SK-MEL-5 (cell line): ENCODE measurements around the gene DLGAP4. TPM values are rescaled to one million over a fixed set of nuclear protein-coding genes. Genes with fewer than 3 reads are reported as not detected.

Source experiments
- DNase-seq: peaks from one replicate; pipeline ENCODE4 v3.0.0-alpha.2; 2016; ENCODE audit warnings: low read depth, low spot score
- in situ Hi-C: cut with HindIII; loops from 2 replicates; pipeline ENCODE4 v1.10.0; 2016; ENCODE audit warnings: low sequenced_read_pairs, high pct_unique_total_duplicates, low pct_unique_long_range_greater_than_20kb
- total RNA-seq: library from RNA; depleted of rRNA; stranded (reverse); fragments of >200 nt; shearing (Covaris generic); gene quantifications from 2 replicates; pipeline ENCODE4 v1.2.3, GENCODE V29; 2014

Gene DLGAP4
- total RNA-seq, 1 experiment from 2014 or later: 14.2 TPM

DNA sequence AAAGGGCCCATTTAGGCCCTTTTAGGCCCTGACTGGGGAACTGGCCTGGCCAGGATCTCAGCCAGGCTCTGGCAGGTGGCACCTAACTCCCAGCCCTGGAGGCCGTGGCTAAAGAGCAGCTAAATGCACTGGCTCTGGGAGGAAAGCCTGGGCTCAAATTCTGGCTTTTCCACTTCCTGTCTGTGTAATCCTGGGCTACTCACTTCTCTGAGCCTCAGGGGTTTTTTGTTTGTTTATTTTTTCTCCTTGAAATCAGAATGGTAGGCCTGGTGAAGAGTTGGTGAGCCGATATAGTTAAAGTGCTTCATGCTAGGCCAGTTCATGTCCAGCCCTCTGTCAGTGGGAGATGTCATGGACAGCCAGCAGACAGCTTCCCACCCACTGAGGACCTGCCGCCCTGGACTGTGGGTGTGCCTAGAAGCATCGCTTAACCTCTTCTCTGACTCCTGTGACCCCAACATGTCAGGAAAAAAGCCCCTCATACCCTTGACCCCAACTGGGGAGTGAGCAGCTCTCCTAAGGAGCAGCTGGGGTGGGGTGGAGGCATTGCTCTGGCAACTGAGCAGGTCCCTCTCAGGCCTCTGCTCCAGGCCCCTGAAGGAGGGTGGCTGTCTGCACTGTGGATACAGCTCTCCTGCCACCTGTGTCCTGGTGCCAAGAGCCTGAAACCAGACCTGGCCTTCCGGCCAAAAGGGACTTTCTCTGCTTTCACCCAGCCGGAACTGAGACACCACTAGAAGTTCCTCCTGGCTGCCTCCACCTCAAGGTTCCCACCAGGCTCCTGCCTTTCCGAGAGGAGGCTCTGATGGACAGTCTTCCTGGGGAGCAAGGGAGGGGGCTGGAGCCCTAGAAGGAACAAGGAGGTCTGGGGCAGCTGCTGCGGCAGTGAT lies 178.0 kb downstream of the DLGAP4 start:
- peak; percentile 35 for DNase-seq
- in situ Hi-C loops: no loop called here

DNA sequence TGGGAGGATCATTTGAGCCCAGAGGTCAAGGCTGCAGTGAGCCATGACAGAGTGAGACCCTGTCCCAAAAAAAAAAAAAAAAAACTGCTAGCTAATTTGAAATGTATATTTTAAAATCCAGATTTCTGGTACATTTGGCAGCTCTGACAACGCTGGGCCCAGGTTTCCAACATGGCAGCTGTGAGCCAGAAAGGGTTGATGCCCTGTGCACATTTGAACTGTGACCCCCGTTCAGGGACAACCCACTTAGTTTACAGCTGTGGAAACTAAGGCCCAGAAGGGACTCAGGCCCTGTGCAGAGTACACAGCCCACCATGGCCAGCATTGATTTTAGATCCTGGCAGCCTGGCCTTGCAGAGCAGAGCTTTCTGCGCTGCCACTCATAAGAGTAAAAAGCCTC lies 179.1 kb downstream of the DLGAP4 start:
- in situ Hi-C loops: no loop called here
- no peak for DNase-seq

DNA sequence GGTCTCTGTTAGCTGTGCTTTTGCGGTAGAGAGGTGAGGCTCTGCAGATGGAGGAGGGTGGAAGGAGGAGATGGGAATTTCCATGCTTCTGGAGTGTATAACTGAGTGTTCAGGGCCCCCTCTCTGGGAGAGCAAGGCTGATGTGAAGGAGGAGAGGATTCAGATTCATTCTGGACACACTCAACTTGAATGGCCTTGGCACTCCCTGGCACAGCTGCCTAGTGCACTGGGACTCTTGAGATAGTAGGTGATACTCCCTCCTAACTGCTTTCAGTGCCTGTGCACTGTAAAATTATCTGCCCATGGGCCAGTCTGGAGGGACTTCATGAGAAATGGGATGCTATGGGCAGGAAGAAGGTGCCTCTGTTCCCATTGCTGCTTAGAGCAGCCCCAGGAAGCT lies 180.9 kb downstream of the DLGAP4 start:
- in situ Hi-C loops: no loop called here
- no peak for DNase-seq

DNA sequence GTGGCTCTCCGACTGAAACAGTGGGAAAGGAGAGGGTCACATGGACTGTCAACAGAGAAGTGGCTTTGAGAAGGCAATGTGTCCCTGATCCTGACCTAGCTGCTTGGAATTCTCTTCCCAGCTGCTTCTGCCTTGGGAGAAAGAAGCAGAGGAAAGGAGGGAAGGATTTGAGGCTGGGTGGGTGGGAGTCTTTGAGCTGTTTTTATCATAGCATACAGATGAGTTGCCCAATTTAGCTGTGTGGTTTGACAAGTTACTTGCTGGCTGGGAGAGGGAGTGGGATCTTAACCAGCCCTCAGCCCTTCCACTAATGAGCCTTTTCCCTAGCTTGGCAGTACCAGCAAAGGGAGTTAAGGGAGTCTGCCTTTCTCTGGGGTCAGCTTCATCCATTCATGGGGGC lies 184.1 kb downstream of the DLGAP4 start:
- in situ Hi-C loops: no loop called here

DNA sequence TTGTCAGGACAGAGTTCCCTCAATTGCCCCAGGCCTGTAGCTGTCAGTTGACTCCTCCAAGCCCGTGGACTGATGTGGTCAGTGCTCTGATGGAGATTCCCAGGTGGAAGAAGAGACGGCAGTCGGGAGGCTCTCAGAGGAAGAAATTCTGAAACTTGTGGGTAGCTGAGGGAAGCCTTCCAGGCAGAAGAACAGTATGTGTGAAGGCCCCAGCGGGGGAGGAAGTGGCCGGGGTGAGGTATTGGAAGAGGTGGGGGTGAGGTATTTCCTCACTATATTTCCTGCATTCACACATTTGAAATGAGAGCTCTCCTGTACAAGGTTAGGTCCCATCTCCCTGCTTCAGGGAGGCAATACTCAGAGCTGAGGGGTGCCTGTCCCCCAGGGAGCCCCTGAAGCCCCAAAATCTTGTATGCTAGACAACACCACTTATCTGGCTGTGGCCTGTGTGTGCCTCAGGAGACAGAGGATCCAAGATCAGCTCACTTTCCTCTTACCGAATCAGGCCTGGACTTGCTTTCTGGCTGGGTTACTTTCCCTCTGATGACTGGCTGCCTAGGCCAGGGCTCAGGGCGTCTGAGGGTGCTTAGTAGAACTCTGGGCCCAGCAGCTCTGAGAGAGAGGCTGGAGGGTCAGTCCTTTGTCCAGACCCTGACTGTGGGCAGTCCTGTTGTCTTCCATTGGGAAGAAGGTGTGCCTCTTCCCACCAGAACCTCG lies 185.9 kb downstream of the DLGAP4 start:
- DNase-seq: no peak

More for the DNA sequence above, 184.1 kb downstream of the DLGAP4 start:
- DNase-seq: no peak

DNA sequence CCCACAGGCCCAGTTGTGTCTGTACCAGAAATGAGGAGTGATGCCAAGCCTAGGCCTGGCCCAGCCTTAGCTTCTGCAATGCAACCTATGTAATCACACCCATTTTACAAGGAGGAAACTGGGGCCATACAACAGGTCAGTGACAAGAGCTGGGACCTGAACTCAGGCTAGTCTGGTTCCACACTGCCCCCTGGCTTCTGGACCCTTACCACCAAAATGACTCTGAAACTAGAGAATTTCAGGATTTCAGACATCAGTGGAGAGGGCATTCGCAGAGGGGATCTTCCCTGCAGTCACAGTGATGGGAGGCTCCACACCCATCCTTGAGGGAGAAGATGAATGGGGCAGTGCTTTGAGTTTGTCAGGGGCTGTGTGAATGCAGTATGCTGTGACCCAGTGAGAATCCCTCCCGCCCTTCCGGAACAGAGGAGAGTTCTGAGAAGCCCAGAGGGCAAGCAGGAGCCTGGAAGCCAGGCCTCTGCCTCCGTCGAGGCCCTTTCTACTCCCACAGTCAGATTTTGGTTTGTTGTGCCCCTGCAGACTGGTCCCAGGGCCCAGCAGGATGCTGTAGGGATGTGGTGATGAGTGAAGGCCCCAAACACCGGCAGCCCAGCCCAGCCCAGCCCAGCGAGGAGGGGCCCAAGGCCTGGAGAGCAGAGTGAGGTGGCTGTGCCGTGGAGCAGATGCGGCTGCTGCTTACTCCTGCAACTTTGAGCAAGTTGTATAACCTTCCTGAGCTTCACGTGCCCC lies 187.1 kb downstream of the DLGAP4 start:
- peak; percentile 56 for DNase-seq
- in situ Hi-C loops: no loop called here

More for the DNA sequence above, 185.9 kb downstream of the DLGAP4 start:
- in situ Hi-C loops: no loop called here

DNA sequence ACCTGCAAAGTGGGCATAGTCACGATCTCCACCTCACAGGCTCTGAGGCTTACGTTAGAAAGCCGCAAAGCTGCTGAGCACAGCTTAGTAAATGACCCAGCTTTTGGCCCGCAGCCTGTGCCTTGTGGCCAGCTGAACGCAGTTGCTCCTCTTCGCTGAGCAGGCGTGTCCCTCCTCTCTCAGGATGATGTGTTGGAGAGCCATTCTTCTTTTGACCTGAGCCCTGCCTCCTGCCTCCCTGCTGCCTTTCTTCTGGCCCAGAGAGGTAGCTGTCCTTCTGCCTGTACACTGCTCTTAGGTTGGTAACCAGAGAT lies 187.6 kb downstream of the DLGAP4 start:
- no peak for DNase-seq
- in situ Hi-C loops: no loop called here

DNA sequence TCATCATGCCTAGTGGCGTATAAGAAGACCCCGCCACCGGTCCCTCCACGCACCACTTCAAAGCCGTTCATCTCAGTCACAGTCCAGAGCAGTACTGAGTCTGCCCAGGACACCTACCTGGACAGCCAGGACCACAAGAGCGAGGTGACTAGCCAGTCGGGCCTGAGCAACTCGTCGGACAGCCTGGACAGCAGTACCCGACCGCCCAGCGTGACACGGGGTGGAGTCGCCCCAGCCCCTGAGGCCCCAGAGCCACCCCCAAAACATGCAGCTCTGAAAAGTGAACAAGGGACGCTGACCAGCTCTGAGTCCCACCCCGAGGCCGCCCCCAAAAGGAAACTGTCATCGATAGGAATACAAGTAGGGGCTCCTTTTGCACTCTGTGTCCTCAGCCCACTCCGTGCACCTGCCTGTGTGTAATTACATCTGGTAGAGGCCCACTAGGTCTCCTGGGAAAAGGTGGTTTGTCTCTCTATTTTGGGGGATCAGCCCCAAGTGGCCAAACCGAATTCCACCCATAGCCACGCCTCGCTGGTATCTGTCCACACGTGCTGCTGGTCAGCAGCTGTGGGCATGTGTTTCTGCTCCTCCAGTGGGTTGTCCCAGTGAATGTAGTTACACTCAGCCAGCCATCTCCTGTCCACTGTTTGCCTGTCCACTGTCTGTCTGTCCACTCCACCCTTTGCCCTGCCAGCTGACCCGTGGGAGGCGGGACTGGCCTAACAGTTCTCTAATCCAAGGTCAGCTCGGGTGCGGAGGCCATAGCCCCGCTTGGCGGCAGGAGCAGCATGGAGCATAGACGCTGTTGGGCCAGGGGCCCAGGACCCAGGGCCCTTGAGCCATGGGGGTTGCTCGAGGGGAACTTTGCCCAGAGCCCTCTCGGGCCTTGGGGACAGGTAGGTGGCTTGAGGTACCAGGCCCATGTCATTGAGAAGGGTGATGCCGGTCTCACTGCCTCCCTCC lies 190.8 kb downstream of the DLGAP4 start:
- no peak for DNase-seq
- in situ Hi-C loops: no loop called here

DNA sequence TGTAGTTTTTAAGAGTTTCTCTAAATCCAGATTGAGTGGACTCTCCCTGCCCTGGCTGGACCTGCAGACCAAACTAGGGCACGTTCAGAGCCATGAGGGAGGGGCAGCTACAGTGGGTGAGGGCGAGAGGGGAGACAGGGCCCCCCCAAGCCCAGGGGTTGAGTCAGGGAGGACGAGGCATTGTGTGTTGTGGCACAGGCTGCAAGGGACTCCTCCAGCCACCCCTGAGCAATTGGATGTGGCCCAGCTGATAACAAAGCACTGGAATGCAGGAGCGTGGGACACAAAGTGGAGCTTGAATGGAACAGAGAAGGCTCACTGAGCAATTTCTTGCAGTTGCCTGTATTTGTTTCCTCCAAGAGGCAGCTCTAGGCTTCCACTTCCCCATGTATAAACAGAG lies 191.7 kb downstream of the DLGAP4 start:
- in situ Hi-C loops: no loop called here
- DNase-seq: no peak

DNA sequence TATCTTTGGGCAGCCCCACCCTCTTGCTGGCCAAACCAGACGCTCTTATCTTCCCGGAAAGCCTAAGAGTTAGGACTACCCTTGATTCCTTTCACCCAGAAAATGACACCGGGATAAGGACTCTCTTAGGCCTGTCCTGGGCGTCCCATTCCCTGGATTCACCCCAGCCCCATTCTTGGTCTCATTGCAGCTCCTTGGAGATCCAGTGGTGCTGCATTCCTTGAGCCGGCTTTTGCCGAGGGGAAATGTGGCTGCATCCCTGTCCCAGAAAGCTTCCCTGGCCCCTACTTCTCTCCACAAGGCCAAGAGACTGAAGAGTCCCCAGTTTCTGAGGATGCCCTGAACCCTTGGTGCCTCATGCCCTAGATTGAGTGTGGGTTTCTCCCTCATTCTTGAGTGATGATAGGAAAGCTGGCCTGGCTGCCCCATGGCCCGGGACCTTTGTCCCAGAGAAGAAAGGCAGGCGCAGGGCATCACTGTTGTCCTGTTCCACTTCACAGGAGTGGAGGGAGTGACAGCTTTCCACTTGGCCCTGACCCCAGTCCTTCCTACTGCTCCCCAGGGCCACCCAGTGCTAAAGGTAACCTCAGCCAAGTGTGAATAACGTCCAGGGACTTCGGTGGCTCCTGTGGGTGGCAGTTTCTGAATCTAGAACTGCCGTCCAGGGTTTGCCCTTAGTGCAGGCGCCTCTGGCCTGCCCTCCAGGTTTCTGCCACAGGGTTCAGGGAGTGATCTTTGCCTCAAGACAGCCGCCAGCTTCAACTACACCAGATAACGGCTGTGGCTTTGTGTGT lies 192.4 kb downstream of the DLGAP4 start:
- in situ Hi-C loops: no loop called here

DNA sequence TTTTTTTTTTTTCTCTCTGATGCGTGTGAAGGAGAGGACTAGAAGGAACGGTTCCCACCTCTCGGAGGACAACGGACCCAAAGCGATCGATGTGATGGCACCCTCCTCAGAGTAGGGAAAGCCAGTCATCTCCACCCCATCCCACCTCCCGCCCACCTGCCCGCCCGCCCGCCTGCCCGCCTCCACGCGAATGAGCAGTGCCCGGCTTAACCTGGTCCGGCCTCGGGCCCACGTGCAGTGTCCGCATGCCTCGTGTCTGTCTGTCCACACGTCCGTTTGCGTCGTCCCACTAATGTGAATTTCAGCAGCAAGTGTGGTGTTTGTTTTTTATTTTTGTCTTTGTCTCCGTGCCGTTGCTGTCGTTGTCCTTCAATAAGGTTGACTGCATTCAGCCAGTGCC lies 193.1 kb downstream of the DLGAP4 start:
- in situ Hi-C loops: no loop called here
- DNase-seq: no peak

More for the DNA sequence above, 192.4 kb downstream of the DLGAP4 start:
- DNase-seq: no peak

DNA sequence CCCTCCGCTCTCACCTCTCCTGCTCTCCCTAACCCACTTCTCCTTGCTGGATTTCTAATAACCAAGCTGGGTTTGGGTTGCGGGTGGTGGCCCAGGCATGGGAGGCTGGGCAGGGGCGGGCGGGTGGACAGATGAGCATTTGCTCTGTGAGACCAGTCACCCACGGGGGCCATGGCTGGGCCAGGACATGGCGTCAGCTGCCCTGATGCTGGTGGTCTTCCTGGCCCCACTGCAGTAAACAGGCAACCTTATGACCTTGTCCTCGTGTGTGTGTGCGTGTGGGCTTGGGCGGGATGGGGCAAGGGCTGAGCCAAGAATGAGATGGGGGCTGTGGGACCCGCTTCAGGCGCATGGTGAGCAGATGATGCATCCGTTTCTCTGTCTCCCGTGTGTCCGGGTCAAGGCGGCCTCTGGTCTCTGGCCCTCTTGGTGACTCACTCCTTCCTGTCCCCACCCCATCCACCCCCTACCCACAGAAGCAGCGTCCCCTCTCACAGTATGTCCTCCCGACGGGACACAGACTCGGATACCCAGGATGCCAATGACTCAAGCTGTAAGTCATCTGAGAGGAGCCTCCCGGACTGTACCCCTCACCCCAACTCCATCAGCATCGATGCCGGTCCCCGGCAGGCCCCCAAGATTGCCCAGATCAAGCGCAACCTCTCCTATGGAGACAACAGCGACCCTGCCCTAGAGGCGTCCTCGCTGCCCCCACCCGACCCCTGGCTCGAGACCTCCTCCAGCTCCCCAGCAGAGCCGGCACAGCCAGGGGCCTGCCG lies 193.8 kb downstream of the DLGAP4 start:
- no peak for DNase-seq
- in situ Hi-C loops: no loop called here

DNA sequence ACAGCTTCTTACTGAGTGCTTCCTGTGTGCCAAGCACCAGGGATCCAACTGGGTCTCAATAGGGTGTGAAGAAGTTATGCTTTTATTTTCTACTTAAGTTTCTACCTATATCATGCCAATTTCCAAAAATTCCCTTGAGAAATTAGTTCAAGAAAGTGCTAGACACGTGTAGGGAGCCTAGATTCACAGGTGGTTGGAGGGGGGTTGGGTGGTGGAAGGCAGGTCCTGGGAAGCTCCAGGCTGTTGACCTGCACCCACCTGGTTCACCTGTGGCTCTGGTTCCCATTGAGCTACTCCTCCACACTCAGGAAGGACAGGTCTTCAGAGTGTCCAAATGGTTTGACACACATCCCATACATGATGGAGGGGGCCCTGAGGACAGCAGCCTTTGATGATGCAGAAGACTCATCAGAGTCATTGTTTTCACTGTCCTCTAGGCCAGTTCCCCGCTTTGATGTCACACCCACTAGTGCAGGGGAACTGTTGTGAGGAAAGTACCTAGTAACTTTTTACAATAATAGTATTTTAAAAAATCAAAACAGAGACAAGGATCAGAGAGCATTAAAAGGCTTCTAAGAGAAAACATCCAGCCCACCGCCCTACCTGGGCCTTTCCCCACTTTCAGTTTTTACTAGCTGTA lies 195.3 kb downstream of the DLGAP4 start:
- in situ Hi-C loops: no loop called here

DNA sequence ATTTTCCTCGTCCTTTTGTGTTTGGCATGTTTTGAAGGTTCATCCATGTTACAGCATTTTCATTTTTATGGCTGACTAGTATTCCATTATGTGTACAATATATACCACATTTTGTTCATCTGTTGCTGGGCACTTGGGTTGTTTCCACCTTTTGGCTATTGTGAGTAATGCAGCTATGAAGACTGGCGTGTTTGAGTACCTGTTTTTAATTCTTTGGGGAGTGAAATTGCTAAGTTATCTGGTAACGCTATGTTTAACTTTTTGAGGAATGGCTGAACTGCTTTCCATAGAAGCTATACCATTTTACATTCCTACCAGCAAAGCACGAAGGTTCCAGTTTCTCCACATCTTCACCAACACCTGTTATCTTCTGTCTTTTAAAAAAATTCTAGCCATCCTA lies 198.2 kb downstream of the DLGAP4 start:
- in situ Hi-C loops: no loop called here
- DNase-seq: no peak

More for the DNA sequence above, 195.3 kb downstream of the DLGAP4 start:
- no peak for DNase-seq

DNA sequence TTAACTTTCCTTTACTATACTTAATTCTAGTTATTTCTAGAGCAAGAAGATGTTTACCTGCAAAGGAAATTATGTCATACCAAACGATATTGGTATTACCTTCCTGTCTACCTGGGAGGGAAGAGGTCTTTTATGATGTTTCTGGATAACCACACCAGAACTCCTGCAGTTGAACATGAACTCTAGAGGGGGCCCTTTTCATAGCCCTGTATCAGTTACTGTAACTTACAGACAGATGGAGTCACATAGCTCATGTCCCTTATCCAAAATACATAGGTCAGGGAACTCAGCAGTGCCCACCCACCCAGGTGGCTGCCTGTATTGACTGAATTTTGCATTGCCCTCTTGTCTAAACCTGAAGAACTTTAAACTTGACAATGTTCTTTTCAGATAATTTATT lies 200.1 kb downstream of the DLGAP4 start:
- in situ Hi-C loops: no loop called here
- peak; percentile 61 for DNase-seq
